ENCODE results near the gene CDK19. TPM values are rescaled to one million over a fixed set of nuclear protein-coding genes. Genes with fewer than 3 reads are reported as not detected.

Gene CDK19
- total and polyA plus RNA-seq, 9 of the 15 experiments (the other 6 are each of a cell fraction or from before 2014, with no cell fraction given): 3.8 to 15.2 (median 7.4) TPM

DNA sequence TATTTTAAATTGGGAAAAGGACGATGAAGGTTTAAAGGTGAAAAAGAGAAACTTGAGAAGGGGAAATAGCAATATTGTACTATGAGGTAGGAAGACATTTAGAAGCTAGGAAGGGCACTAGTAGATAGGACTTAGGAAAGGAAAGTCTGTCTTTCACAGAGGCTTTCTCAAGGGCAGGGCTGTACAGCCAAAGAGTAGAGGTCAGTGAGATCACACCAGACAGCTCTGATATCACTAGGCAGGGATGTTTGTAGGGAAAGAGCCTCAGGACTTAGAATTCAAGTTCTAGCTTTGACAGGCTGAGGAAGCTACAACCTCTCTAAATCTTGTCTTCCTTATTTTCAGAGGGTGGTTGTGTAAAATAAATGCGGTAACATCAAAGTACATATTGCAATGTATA, 178.5 kb downstream of the CDK19 start:
- Histone ChIP-seq H2AFZ (ENCODE audit: low read depth, low read length) (no peak overlapping the region), H3K9me3 (replicated peaks; ENCODE audit: control insufficient read depth, insufficient read depth, low read depth, low read length) (no peaks in the 10 kb centered on the region), H3K36me3 (ENCODE audit: control insufficient read depth, insufficient read depth, low read length) (no peaks in the 10 kb centered on the region), H3K9ac (ENCODE audit: insufficient read depth in 1 of 2, low read depth in 2 of 2, low read length in 2 of 2) (no peak overlapping the region), H4K20me1 (replicated peaks; ENCODE audit: control insufficient read depth, insufficient read depth, low read length) (no peaks in the 10 kb centered on the region), H3K4me2 (ENCODE audit: insufficient read depth, low read length) (no peak overlapping the region), H3K79me2 (ENCODE audit: control insufficient read depth, insufficient read depth, low read length) (no peaks in the 10 kb centered on the region), H3K4me1 (replicated peaks in 1 of 2; ENCODE audit: control insufficient read depth in 2 of 2, insufficient read depth in 2 of 2, low read length in 2 of 2) (no peaks in the 10 kb centered on the region; a peak in 1 of 5 replicates), H3K9me1 (ENCODE audit: control insufficient read depth, insufficient read depth, low read length) (no peaks in the 10 kb centered on the region), H3K4me3 (no peak overlapping the region), H3K27me3 (ENCODE audit: control insufficient read depth in 2 of 2, insufficient read depth in 2 of 2, low read length in 2 of 2) (no peaks in the 10 kb centered on the region), H3K27ac (ENCODE audit: extremely low read depth, low read depth, low read length) (no peak overlapping the region)
- in situ Hi-C loops (cut with MboI) (no loop called here), intact Hi-C loops (cut with micrococcal nuclease) (no loop called here)
- no TSS peak for BruUV-seq (replicated peaks)
- FAIRE-seq: peak; percentile 57
- TF ChIP-seq, protein P1, sequence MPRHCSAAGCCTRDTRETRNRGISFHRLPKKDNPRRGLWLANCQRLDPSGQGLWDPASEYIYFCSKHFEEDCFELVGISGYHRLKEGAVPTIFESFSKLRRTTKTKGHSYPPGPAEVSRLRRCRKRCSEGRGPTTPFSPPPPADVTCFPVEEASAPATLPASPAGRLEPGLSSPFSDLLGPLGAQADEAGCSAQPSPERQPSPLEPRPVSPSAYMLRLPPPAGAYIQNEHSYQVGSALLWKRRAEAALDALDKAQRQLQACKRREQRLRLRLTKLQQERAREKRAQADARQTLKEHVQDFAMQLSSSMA (CRISPR knock-in tag; IDR thresholded peaks at IDR 0.05): no peak
- TF ChIP-seq SUPT5H (IDR thresholded peaks at IDR 0.05): no peak
- TF ChIP-seq ZNF41 (CRISPR knock-in tag; conservative IDR thresholded peaks at IDR 0.05): no peak
- ChIA-PET POLR2A (interaction anchor here (0.6 kb wide), 1 partner anchor 308 kb away, joined by 3 read pairs; no protein-coding TSS in a partner anchor), CTCF (ENCODE audit: low intra/inter-chr PET ratio) (no interaction called here)
- no peak for DNase-seq (ENCODE audit: extremely low read depth in 1 of 4, low spot score in 3 of 4)
- ATAC-seq: no peak
- whole genome bisulfite sequencing (ENCODE audit: insufficient coverage, low coverage, missing lambda C conversion rate): 35% methylated on average over 2 of the region's 2 CpGs

DNA sequence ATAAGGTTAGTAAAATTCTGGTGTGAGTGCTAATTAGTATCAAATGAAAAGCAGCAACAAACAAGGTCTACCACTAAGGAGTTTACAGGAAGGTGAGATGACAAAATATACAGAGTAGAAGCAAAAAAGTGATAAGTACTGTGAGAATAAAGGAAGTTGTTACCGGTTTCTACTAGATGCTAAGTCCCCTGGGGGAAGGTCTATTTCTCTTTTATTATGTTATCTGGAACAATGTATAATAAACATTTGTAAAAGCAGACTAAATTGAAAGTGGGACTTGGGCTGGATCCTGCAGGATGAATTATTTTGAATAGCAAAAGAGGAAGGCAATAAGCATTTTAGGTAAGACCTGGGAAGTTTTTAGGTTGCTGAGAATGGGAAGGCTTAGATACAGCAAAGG, 180.2 kb downstream of the CDK19 start:
- H3K27ac ChIP-seq (ENCODE audit: extremely low read depth, low read depth, low read length): no peak overlapping the region
- no peak for FAIRE-seq
- H4K20me1 ChIP-seq (replicated peaks; ENCODE audit: control insufficient read depth, insufficient read depth, low read length): no peaks in the 10 kb centered on the region; the same call in 1 of the 2 replicates
- DNase-seq (ENCODE audit: extremely low read depth in 1 of 4, low spot score in 3 of 4): no peak
- H2AFZ ChIP-seq (ENCODE audit: low read depth, low read length): no peak overlapping the region
- in situ Hi-C loops (cut with MboI): no loop called here
- ChIA-PET POLR2A (no interaction called here), CTCF (ENCODE audit: low intra/inter-chr PET ratio) (no interaction called here)
- no peak for ATAC-seq
- H3K36me3 ChIP-seq (ENCODE audit: control insufficient read depth, insufficient read depth, low read length): no peaks in the 10 kb centered on the region
- no peaks in the 10 kb centered on the region for H3K27me3 ChIP-seq (ENCODE audit: control insufficient read depth in 2 of 2, insufficient read depth in 2 of 2, low read length in 2 of 2)
- no peaks in the 10 kb centered on the region for H3K9me1 ChIP-seq (ENCODE audit: control insufficient read depth, insufficient read depth, low read length)
- WGBS (ENCODE audit: insufficient coverage, low coverage, missing lambda C conversion rate): 16% methylated on average over 1 of the region's 1 CpG
- no TSS peak for BruUV-seq (replicated peaks)
- H3K4me1 ChIP-seq (replicated peaks in 1 of 2; ENCODE audit: control insufficient read depth in 2 of 2, insufficient read depth in 2 of 2, low read length in 2 of 2): no peaks in the 10 kb centered on the region; a peak in 1 of 5 replicates
- H3K79me2 ChIP-seq (ENCODE audit: control insufficient read depth, insufficient read depth, low read length): no peaks in the 10 kb centered on the region
- H3K9ac ChIP-seq (ENCODE audit: insufficient read depth in 1 of 2, low read depth in 2 of 2, low read length in 2 of 2): no peak overlapping the region
- no peak overlapping the region for H3K4me2 ChIP-seq (ENCODE audit: insufficient read depth, low read length)
- no peak overlapping the region for H3K4me3 ChIP-seq
- intact Hi-C loops (cut with micrococcal nuclease): no loop called here
- no peaks in the 10 kb centered on the region for H3K9me3 ChIP-seq (replicated peaks; ENCODE audit: control insufficient read depth, insufficient read depth, low read depth, low read length)
- no peak for TF ChIP-seq CTCFL (IDR thresholded peaks at IDR 0.05; ENCODE audit: borderline replicate concordance, insufficient read depth, low read depth, low read length, poor library complexity, severe bottlenecking)
- TF ChIP-seq, protein P2, sequence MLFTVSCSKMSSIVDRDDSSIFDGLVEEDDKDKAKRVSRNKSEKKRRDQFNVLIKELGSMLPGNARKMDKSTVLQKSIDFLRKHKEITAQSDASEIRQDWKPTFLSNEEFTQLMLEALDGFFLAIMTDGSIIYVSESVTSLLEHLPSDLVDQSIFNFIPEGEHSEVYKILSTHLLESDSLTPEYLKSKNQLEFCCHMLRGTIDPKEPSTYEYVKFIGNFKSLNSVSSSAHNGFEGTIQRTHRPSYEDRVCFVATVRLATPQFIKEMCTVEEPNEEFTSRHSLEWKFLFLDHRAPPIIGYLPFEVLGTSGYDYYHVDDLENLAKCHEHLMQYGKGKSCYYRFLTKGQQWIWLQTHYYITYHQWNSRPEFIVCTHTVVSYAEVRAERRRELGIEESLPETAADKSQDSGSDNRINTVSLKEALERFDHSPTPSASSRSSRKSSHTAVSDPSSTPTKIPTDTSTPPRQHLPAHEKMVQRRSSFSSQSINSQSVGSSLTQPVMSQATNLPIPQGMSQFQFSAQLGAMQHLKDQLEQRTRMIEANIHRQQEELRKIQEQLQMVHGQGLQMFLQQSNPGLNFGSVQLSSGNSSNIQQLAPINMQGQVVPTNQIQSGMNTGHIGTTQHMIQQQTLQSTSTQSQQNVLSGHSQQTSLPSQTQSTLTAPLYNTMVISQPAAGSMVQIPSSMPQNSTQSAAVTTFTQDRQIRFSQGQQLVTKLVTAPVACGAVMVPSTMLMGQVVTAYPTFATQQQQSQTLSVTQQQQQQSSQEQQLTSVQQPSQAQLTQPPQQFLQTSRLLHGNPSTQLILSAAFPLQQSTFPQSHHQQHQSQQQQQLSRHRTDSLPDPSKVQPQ (CRISPR knock-in tag; IDR thresholded peaks at IDR 0.05; ENCODE audit: borderline replicate concordance): no peak
- TF ChIP-seq CSDE1 (IDR thresholded peaks at IDR 0.05): no peak
- TF ChIP-seq ZNF57 (CRISPR knock-in tag; IDR thresholded peaks at IDR 0.05): no peak
- no peak for TF ChIP-seq NR1H2 (CRISPR knock-in tag; IDR thresholded peaks at IDR 0.05)
- TF ChIP-seq SLC30A9 (CRISPR knock-in tag; IDR thresholded peaks at IDR 0.05): no peak
- TF ChIP-seq, protein P3, sequence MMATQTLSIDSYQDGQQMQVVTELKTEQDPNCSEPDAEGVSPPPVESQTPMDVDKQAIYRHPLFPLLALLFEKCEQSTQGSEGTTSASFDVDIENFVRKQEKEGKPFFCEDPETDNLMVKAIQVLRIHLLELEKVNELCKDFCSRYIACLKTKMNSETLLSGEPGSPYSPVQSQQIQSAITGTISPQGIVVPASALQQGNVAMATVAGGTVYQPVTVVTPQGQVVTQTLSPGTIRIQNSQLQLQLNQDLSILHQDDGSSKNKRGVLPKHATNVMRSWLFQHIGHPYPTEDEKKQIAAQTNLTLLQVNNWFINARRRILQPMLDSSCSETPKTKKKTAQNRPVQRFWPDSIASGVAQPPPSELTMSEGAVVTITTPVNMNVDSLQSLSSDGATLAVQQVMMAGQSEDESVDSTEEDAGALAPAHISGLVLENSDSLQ (IDR thresholded peaks at IDR 0.05): no peak

Data from K562 (cell line).